Measurements from ENCODE around the gene MGAT5.

Gene MGAT5

DNA sequence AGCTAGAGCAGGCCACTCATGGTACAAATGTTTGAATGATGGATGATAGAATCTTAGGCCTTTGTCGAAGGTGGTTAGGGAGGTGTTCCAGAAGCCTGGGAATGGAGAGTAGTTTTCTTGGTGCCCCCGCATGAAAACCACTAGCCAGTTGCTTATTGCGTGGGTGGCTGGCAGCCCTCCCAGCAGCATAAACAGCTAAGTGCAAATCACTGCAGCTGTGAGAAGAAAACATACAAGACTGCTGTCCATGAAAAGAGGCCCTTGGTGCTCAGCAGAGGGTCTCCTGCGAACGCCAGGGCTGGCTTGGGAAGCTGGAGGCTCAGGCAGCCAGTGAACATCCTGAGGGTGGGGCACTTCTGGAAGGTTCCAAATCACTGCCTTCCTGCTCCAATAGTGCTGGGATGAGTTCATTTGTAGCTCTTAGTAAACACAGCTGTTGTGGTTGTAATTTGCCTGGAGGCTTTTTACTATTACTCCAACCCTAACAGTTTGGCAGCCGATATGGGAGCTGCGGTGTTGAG is 118.8 kb downstream of the MGAT5 start:
- DNase-seq, result no peak

- DNase-seq, result no peak
Measured at GRCh38 chr2:134375935-134376334, 122.1 kb downstream of the MGAT5 start.

- DNase-seq, result no peak
Measured at GRCh38 chr2:134377730-134378129, 123.9 kb downstream of the MGAT5 start.

DNA sequence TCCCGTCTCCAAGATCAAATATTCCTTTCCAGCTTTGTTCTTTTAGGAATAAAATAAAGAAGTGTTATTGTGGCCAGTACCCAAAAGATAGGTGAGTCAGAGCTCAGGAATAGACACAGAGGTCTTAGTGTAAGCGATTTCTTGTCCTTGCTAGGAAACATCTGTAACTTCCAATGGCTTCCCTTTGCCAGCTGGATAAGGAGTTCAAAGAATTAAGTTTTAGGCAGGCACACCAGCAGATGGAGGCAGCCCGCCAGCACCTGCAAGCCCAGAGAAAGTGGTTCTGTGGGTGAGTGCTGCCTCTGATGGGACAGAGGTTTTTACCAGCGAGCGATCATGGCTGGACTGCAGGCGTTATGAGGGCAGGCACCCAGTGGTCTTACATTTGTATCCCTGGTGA is 125.4 kb downstream of the MGAT5 start:
- no peak for DNase-seq

DNA sequence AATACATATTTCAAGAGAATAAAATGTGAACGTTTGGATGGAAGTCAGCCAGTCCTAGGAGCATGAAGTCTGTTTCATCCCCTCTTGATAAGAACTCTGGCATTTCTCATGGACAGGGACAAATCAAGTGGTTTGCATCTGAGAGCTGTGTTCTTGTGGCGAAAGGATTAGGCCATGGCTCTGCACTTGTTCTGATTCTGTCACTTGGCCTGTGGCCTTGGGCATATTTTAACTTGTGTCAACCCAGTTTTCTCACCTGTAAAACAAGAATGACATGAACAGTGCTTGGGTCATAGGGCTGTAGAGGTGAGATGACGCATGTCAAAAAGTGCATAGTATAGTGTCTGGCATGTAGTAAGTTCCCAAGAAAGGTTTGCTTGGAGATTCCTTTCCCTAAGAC is 125.8 kb downstream of the MGAT5 start:
- DNase-seq, result no peak

DNA sequence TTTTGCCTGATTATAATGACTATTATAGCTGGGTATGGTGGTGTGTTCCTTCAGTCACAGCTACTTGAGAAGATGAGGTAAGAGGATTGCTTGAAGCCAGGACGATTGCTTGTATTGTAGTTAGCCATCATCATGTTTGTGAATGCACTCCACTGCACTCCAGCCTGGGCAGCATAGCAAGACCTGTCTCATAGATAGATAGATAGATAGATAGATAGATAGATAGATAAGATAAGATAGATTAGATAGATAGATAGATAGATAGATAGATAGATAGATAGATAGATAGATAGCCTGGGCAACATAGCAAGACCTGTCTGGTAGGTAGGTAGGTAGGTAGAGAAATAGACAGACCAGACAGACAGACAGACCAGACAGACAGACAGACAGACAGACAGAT is 127.3 kb downstream of the MGAT5 start:
- DNase-seq, result no peak

GRCh38 chr2:134384131-134384530 is 130.3 kb downstream of the MGAT5 start:
- DNase-seq, result no peak

GRCh38 chr2:134385195-134385594 is 131.3 kb downstream of the MGAT5 start:
- no peak for DNase-seq

DNA sequence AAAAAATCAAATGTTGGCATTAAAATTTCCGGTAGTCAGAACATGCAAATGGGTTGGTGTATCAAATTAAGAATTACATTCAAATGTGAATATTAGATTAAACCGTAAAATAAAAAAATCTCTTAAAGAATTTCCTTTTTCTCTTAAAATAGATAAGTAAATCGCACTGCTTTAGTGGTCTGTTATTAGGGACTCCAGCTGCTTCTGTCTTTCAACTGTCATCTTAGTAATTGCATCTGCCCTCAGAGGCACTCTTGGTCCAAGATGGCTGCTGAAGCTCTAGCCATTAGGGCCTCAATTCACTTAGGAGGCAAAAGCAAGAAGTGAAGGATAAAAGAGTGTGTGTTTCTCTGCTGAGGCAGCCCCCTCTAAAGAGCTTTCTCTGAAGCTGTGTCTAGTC is 132.4 kb downstream of the MGAT5 start:
- DNase-seq, result no peak

DNA sequence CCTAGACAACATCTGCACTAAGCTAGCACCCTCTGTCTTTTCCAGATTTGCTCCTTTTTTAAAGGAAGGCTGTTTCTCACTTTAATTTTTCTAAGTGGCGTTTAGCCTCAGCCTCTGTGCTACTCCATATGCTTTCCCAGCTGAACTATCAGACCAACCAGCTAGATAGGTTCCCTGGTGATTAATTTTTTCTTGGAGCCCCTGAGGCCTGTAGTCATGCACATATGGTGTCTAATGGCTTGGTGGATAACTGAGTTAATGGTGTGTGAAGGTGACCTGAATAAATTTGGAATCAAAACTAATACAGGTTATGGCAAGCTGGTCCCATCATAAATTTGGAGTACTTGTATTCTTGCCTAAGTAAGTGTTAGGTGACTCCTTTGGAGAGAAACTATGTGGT is 135.5 kb downstream of the MGAT5 start:
- DNase-seq, result no peak

DNA sequence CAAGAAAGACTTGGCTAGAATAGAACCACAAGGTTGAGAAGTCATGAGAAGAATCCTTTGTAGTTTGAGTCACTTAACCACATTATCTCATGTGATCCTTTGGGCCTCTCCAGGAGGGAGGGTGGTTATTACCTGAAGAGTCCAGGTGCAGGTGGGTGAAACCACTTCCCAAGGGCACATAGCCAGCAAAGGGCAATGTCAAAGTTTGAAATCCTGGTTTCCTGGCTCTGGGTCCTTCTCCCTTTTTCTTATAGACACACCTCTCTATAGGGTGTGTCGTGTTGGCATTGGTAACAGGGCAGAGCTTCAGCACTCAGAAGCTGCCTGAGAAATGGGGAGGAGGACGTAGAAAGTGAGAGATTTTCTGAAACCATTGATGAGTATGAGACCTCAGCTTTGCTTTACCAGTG is 137.9 kb downstream of the MGAT5 start:
- DNase-seq, result no peak

GRCh38 chr2:134392442-134393074 is 138.7 kb downstream of the MGAT5 start:
- no peak for DNase-seq

DNA sequence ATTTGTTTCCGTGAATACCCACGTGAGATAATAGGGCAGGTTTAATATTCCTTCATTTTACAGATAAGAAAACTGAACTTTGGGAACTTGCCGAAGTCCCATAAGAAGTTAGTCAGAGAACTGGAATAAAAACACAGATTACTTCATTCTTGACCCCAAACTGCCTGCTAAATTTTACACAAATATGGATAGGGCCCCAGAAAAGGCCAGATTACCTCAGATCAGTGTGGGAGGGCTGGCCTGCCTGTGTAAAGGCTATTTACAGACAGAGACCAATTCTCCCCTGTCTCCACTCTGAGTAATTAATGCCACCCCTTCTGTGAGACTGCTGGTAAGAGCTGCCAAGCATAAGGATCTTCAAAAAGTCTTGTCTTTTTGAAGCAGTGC is 139.2 kb downstream of the MGAT5 start:
- DNase-seq, result no peak

- no peak for DNase-seq
Measured at GRCh38 chr2:134395779-134396178, 141.9 kb downstream of the MGAT5 start.

GRCh38 chr2:134396493-134396892 is 142.6 kb downstream of the MGAT5 start:
- DNase-seq, result no peak

DNA sequence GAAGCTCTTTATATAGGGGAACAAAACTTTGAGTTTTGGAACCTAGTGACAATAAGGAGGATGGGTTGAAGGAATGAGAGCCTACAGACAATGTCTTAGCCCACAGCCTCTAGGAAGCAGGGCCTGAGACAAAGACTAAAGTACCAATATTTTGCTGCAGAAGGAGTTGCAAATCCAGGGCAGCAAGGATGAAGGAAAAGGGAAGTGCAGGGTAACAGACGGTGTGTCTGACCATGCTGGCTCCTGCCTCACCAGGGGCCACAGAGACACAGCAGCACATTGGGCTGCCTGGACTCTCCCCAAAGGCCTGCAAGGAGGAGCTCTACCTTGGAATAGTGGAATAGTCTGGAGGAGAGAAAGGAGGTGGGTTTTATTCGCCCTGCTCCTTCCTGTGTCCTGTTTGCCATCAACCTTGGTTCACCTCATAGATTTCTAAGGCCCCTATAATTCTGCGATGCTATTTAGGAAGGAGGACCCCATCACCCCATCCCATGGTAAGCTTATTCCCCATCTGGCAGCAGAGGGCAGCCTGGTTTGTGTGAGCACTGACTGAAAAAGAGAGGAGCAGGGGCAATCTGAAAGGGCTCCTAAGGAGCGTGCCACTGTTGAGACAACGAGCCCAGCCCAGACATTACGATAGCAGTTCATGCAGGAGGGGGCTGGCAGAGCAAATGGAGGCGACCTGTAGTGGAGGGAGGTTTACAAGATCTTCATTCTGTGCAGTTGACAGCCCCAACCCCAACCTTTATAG is 143.4 kb downstream of the MGAT5 start:
- no peak for DNase-seq

DNA sequence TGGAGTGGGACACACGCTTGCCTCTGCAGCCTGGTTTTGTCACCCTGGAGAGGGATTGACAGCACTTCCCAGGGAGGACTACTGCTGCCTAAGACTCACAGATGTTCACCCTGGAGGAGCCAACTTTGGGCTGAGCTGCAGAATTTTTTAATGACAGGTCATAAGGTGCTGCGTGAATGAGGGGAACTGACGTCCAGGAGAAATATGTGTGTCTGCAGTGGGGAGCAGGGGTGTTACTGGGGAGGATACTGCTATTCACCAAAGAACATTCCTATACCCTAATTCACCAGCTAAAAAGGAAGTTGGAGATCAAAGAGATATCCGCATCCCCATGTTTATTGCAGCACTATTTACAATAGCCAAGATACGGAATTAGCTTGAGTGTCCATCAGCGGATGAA is 144.4 kb downstream of the MGAT5 start:
- no peak for DNase-seq

GRCh38 chr2:134399096-134399495 is 145.2 kb downstream of the MGAT5 start:
- DNase-seq, result no peak

DNA sequence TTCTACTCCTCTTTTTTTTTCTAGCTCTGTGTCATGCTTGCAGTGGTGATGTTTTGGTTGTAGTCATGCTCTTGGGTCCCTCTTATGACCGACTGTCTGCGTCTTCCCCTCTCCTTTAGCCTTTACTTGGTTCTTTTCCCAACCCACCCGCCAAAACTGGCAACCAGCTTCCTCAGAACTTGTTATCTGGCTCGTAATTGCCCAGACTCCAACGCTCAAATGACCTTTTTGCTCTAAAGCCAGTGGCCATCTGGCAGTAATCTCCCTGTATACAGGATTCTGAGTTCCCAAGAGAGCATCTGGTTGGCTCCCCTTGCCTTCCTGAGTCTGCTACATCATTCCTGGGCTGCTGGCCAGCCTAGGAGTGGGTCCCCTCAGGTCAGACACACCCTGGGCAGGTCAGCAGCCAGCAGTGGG is 147.2 kb downstream of the MGAT5 start:
- DNase-seq, result no peak

GRCh38 chr2:134401789-134402188 is 147.9 kb downstream of the MGAT5 start:
- no peak for DNase-seq

DNA sequence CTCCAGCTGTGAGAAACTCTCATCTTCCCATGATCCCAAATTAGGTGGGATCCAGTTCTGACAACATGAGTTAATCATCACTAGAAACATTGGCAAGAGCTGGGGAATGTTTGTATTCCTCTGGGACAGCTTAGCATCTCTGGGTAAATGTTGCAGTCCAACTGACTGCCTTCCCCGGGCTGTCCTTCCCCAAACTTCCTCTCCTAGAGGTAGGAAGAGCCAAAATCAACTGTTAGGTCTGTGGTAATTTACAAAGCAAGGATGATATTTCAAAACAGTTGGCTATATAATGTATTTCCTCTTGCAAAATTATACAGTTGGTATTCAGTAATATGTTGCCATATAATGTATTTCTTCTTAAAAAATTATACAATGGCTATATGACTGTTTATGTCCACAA is 148.5 kb downstream of the MGAT5 start:
- no peak for DNase-seq

DNA sequence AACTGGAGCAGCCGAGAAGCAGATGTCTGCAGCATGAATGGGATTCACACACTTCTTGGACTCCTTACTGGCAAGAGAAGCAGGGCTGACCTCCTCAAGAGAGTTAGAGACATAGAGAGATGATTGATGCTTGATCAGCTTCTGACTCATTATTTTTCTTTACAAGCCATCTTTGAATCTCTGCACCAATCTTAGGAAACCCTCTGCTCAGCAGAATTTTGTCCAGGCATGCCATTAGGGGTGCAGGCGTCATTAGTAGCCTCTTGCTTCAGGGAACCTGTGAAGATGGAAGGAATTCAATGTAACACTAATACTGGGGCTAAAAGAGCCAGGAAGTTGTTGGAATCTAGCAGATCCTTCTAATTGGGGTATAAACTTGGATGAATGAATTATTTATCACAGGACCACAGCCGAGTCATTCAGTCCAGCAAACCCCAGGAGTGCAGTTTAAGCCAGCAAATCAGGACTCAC is 151.8 kb downstream of the MGAT5 start:
- no peak for DNase-seq

DNA sequence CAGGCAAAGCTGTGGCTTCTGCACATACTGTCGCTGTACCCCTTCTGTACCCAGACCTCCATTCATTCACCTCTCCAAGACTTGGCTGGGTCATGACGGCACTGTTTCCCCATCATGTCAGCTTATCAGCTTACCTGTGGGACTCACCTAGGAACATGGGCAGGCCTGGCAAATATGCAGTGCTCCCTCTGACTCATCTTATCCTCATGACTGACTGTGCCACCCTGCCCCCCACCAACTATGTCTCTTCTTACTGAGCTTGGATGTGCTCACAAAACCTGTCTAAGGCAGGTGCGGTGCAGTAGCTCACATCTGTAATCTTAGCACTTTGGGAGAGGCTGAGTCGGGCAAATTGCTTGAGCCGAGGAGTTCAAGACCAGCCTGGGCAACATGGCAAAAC is 152.4 kb downstream of the MGAT5 start:
- no peak for DNase-seq

DNA sequence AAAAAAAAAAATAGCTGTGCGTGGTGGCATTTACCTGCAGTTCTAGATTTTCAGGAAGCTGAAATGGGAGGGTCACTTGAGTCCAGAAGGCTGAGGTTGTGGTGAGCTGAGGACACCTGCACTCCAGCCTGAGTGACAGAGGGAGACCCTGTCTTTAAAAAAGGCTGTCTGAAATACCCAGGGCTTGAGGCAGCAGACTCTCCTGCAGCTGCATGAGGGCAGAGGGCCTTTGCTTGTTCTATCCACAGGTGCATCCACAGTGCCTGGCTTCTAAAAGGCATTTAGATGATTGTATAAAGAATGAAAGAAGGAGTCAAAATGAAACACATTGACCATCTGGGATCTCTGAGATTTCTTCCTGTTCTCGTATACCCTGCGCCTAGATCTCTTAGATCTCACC is 152.9 kb downstream of the MGAT5 start:
- no peak for DNase-seq

All from stimulated activated CD4-positive, alpha-beta T cell treated with anti-CD3 and anti-CD28 coated beads, Interleukin-1b, Interleukin-23, amount 100 ng/mL, for 48 hours (primary cell).